GM21360 (cell line): ENCODE results near the gene RAB18.
"Not testable (repeated sequence)": the region's sequence is repeated elsewhere in the genome, so short reads cannot be mapped to it uniquely, and the experiment has no call there.

Source experiments
- ATAC-seq: cut with Tn5 transposase; IDR thresholded peaks from one replicate; pipeline ENCODE4 v1.9.1; 2021; ENCODE audit warnings: mild to moderate bottlenecking, moderate library complexity; ENCODE audit not compliant: unreplicated experiment

The RAB18 gene

GRCh38 chr10:27541796-27542729 lies 38.0 kb downstream of the RAB18 start:
- no peak for ATAC-seq

- ATAC-seq = no peak
Observed at GRCh38 chr10:27542812-27543211, 38.7 kb downstream of the RAB18 start.

DNA sequence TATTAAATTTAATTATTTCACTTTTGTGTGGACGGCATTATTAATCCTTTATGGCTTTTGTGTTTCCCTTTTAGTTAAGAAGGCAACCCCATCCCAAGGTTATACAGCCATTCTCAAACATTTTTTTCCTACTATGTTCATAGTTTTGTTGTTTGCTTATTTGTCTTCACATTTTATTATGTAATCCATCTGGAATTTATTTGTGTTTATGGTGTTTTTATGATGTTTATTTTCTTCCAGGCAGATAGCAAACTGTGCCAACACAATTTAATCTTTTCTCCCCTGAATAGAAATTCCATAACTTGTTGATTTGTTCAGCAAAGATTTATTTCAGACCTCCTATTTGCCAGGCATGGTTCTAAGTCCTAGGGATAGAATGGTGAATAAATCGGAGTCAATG lies 42.9 kb downstream of the RAB18 start:
- no peak for ATAC-seq

- no peak for ATAC-seq
Observed at GRCh38 chr10:27547482-27547881, 43.4 kb downstream of the RAB18 start.

GRCh38 chr10:27550823-27551222 lies 46.7 kb downstream of the RAB18 start:
- ATAC-seq = no peak

DNA sequence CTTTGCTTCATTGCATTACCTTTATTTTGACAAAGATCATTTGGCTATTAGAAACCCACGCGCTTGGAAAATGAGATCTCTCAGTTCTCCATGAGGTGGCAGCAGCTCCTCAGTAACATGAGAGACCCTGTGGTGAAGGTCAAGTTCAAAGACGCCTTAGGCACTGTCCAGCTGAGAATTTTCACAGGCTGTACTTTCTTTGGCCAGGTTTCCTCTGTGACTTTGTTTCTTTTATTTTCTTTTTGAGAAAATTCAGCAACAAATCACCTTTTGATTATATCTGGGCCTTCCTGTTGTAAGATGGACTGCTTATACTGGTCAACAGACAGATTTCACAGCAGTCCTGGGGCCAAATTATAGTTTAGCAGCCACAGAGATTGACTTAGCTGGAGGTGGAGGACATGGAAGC lies 54.5 kb downstream of the RAB18 start:
- peak; percentile 75 for ATAC-seq

GRCh38 chr10:27561334-27561733 lies 57.2 kb downstream of the RAB18 start:
- ATAC-seq = no peak

- no peak for ATAC-seq
Observed at GRCh38 chr10:27564398-27564797, 60.3 kb downstream of the RAB18 start.

- no peak for ATAC-seq
Observed at GRCh38 chr10:27564880-27565279, 60.8 kb downstream of the RAB18 start.

GRCh38 chr10:27568196-27569175 lies 64.4 kb downstream of the RAB18 start:
- ATAC-seq = no peak

- no peak for ATAC-seq
Observed at GRCh38 chr10:27569946-27570345, 65.8 kb downstream of the RAB18 start.

GRCh38 chr10:27577038-27577437 lies 72.9 kb downstream of the RAB18 start:
- ATAC-seq = not testable (repeated sequence)

- no peak for ATAC-seq
Observed at GRCh38 chr10:27578316-27578715, 74.2 kb downstream of the RAB18 start.

- ATAC-seq = no peak
Observed at GRCh38 chr10:27581225-27581624, 77.1 kb downstream of the RAB18 start.

DNA sequence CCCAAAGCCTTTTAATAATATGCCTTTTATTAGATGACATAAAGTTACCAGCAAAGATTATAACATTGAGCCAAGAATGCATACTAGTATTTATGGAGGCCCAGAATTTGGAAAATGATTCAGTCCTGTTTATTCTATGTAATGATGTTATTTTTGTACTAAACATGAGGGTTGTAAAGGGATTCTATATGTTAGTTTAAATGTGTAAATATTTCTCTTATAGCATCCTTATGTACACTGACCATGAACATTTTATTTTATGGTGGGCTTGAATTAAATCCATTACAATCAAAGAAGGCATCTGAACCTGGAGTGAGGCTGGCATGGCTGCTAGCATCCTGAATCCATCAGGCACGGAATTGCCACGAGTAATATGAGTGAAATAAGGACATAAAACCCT lies 80.2 kb downstream of the RAB18 start:
- ATAC-seq = no peak
